Brain microvascular endothelial cell (primary cell): ENCODE data around the gene PDE9A.

Experiments used
- DNase-seq: peaks from one replicate; pipeline ENCODE4 v3.0.0-alpha.2; 2020
- H3K27ac ChIP-seq: fragments of 250-450 bp; sonication (Bioruptor Pico); 2 replicates; pipeline ENCODE4 v1.5.1; 2020; ENCODE audit warnings: mild to moderate bottlenecking, moderate library complexity
- H3K27me3 ChIP-seq: fragments of 250-450 bp; sonication (Bioruptor Pico); replicated peaks from 2 replicates; pipeline ENCODE4 v1.5.1; 2020; ENCODE audit warnings: mild to moderate bottlenecking
- H3K36me3 ChIP-seq: fragments of 250-450 bp; sonication (Bioruptor Pico); replicated peaks from 2 replicates; pipeline ENCODE4 v1.5.1; 2020; ENCODE audit warnings: mild to moderate bottlenecking
- H3K4me3 ChIP-seq: 2 replicates; pipeline ENCODE4 v1.5.1; 2011; ENCODE audit warnings: low read depth, mild to moderate bottlenecking, control low read depth, low read length, moderate library complexity
- in situ Hi-C: cut with HindIII; loops from 2 replicates; pipeline ENCODE4 v1.10.0; 2017; ENCODE audit warnings: low sequenced_read_pairs, low pct_ligation_motif_present
- TF ChIP-seq, protein P1 (sequence below): IDR thresholded peaks from 2 replicates; pipeline ENCODE4 v1.5.1; 2011; ENCODE audit warnings: low read depth, mild to moderate bottlenecking, moderate library complexity, low read length, control low read depth, inconsistent platforms; ENCODE audit errors: missing control alignments

Gene PDE9A

DNA sequence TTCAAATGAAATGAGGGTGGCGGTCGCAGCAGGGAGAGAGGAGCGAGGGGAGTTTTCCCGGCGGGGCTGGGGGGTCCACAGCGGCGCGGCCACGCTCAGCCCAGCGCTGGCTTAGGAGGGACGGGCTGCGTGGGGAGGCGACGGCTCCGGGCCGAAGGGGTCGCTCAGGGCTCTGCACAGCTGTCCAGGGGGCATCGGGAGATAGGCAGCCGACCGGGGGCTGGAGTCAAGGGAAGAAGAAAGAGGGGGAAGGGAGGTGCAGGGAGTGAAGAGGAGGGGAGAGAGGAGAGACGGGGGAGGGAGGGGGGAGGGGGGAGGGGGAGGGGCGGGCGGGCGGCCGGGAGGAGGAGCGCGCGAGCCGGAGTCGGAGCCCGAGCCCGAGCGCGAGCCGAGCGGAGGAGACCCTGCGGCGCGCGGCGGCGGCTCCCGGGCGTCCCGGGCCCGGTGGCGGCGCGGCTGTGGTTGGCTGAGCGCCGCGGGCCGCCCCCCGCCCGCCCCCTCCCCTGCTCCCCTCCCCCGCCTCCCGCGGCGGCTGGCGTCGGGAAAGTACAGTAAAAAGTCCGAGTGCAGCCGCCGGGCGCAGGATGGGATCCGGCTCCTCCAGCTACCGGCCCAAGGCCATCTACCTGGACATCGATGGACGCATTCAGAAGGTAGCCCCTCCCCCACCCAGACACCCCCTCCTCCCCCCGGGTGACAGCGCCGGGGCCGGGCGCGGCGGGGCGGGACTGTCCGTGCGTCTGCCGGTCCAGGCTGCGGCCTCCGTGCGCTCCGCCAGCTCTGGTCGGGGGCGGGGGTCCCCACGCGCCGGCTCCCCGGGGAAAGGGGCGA, at the start of gene PDE9A:
PDE9A (plus strand) TSS at position 391 of the 831 bp plus-strand sequence; CDS start at position 585, 194 bp downstream.
- in situ Hi-C loops, result no loop called here
- no peak for DNase-seq
- Histone ChIP-seq H3K36me3 (no peaks in the 10 kb centered on the region), H3K27me3 (peaks cover 57% of the 10 kb centered on the region), H3K4me3 (no peak within 1 kb of the TSS), H3K27ac (no peak within 1 kb of the TSS)
- TF ChIP-seq, protein P1, sequence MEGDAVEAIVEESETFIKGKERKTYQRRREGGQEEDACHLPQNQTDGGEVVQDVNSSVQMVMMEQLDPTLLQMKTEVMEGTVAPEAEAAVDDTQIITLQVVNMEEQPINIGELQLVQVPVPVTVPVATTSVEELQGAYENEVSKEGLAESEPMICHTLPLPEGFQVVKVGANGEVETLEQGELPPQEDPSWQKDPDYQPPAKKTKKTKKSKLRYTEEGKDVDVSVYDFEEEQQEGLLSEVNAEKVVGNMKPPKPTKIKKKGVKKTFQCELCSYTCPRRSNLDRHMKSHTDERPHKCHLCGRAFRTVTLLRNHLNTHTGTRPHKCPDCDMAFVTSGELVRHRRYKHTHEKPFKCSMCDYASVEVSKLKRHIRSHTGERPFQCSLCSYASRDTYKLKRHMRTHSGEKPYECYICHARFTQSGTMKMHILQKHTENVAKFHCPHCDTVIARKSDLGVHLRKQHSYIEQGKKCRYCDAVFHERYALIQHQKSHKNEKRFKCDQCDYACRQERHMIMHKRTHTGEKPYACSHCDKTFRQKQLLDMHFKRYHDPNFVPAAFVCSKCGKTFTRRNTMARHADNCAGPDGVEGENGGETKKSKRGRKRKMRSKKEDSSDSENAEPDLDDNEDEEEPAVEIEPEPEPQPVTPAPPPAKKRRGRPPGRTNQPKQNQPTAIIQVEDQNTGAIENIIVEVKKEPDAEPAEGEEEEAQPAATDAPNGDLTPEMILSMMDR, result no peak

DNA sequence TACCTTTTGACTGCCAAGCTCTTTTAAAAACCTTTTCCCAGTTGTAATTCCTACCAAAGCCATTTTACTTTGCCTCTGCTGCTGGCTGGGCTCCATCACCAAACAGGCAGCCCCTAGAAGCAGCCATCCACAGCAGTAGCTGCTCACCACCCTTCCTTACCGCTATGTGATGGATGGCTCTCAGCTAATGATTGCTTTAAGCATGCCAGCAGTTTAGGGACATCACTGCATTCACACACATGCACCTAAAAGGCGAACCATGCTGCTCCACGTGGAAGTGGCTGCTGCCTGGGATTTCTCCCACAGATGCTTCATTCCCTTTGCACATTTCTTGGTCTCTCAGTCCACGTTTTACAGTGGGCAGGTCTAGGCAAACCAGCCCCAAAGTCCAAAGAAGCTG, 46.3 kb upstream of the PDE9A start:
- in situ Hi-C loops, result no loop called here

DNA sequence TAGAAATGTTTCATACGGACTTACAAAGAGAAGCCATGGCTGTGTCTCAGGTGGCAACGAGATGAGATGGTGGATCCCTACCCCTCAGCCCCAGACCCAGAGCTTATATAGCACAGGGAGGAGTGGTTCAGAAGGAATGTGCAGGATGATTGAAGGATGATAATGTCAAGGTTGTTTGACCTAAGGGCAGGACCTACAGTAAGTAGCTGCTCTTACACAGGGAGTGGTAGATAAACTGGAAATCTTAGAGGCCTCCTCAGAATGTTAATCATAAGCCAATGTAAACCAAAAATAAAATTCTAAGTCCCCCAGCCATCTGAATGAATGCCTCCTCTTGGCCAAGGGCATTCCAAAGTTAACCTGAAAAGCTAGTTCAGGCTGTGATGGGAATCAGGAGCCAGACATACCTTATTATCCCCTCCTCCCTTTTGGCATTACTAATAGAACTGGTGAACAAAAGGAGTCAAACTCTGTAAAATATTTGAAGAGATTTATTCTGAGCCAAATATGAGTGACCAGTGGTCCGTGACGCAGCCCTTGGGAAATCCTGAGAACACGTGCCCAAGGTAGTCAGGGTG, 45.8 kb upstream of the PDE9A start:
- H3K4me3 ChIP-seq, result no peak overlapping the region
- no peak for DNase-seq
- H3K27me3 ChIP-seq, result no peaks in the 10 kb centered on the region
- TF ChIP-seq, protein P1, result no peak
- no peak overlapping the region for H3K27ac ChIP-seq
- in situ Hi-C loops, result no loop called here
- H3K36me3 ChIP-seq, result no peaks in the 10 kb centered on the region

More for the DNA sequence above, 46.3 kb upstream of the PDE9A start:
- Histone ChIP-seq H3K27me3 (no peaks in the 10 kb centered on the region), H3K27ac (no peak overlapping the region), H3K36me3 (no peaks in the 10 kb centered on the region), H3K4me3 (no peak overlapping the region)
- no peak for DNase-seq
- TF ChIP-seq, protein P1, result no peak

DNA sequence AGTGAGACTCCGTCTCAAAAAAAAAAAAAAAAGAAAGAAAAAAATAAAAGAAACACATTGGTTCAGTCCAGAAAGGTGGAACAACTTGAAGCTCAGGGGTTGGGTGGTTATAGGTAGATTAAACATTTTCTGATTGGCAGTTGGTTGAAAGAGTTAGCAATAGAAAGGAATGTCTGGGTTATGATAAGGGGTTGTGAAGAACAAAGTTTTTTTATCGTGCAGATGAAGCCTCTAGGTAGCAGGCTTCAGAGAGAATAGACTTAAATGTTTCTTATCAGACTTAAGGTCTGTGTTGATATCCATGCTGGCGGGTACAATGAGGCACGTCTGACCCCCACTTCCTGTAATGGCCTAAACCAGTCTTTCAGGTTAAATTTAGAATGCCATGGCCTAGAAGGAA, 45.0 kb upstream of the PDE9A start:
- no peaks in the 10 kb centered on the region for H3K27me3 ChIP-seq
- no peak overlapping the region for H3K27ac ChIP-seq

DNA sequence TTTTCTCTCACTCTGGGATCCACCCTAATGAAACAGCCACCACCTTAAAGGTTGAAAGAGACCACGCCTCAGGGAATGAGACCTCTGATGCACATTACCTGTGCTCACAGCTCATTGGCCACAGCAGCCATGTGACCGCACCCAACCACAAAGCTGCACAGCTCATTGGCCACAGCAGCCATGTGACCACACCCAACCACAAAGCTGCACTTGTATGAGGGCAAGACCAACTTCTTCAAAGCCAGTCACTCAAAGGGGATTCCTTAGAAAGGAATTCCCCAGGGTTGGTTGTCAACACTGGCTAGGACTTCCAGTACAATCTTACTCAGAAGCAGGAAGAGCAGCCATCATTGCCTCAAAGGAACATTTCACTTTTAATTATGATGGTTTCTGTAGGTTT, 43.6 kb upstream of the PDE9A start:
- DNase-seq, result no peak
- TF ChIP-seq, protein P1, result no peak
- no peak overlapping the region for H3K27ac ChIP-seq
- no peaks in the 10 kb centered on the region for H3K36me3 ChIP-seq
- no peaks in the 10 kb centered on the region for H3K27me3 ChIP-seq
- no peak overlapping the region for H3K4me3 ChIP-seq
- in situ Hi-C loops, result no loop called here

More for the DNA sequence above, 45.0 kb upstream of the PDE9A start:
- TF ChIP-seq, protein P1, result no peak
- H3K4me3 ChIP-seq, result no peak overlapping the region
- no peak for DNase-seq
- in situ Hi-C loops, result no loop called here
- no peaks in the 10 kb centered on the region for H3K36me3 ChIP-seq

DNA sequence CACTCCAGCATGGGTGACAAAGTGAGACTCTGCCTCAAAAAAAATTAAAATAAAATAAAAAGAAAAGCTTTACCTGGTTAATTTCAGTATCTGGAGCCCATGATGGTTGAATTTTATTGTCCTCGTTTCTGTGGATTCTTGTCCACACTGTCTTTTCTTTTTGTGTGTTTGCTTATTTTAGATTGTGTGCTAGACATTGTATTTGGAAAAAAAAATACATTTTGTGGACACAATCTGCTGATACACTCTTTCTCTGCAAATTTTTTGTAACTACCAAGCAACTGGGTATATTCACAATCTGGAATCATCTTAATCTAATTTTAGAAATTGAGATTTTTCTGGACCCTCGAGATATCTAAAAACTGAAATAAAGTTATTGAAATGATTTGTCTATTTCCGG, 41.6 kb upstream of the PDE9A start:
- Histone ChIP-seq H3K27ac (no peak overlapping the region), H3K4me3 (no peak overlapping the region), H3K27me3 (no peaks in the 10 kb centered on the region), H3K36me3 (no peaks in the 10 kb centered on the region)
- TF ChIP-seq, protein P1, result no peak
- in situ Hi-C loops, result no loop called here
- no peak for DNase-seq
